ENCODE data around the gene CDH4. TPM values are rescaled to one million over a fixed set of nuclear protein-coding genes. Genes with fewer than 3 reads are reported as not detected.

Gene CDH4
- polyA plus RNA-seq, 1 donor (not counting 4 experiments of a cell fraction or from before 2014, with no cell fraction given), result 2.2 TPM

DNA sequence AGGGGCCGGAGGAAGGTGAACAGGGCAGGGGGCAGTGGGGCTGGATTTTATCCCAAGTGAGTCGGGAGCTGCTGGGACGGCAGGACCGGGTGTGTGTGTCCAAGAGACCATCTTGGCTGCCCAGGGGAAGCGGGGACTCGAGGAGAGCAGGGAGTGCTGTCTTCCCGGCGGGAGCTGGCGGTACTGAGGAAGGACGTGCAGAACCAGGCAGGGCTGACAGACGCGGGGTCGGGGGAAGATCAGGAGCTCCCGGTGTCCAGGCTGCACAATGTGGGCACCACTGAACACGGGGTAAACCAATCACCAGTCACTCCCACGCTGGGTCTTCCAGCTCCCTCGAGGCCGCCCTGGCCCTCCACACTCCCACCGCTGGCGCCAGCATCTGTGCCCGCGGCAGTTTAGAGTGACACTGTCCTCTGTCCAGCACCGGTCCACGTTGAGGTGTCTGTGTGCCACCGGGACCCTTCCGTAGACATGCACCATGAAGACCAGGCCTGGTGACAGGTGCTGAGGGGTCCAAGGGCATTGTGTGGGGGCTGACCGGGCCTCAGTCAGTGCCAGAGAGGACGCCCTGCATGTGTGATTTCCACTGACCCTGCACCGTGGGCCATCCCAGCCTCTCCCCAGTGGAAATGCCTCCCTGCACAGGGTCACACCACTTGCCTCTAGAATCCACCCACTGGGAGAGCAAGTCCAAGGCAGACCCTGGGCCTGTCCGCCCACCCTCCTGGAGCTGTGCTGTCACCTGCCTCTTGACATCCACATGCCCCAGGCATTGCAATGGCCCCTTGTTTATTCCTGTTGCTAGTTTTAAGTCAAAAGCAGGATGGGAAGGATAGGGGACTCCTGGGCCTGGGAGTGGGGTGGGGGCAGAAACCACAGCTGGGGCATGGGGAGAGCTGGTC is 411.7 kb downstream of the CDH4 start:
- Histone ChIP-seq H3K9me3 (ENCODE audit: control insufficient read depth, low read depth, low read length) (no peaks in the 10 kb centered on the region), H3K79me2 (ENCODE audit: control insufficient read depth, insufficient read depth, low read length) (no peaks in the 10 kb centered on the region), H4K20me1 (ENCODE audit: control insufficient read depth, extremely low read depth, insufficient read depth, low read length) (peaks cover 12% of the 10 kb centered on the region), H2AFZ (ENCODE audit: control insufficient read depth, low read length) (no peak overlapping the region), H3K9ac (ENCODE audit: control insufficient read depth, extremely low read depth, insufficient read depth, low read length) (no peak overlapping the region), H3K36me3 (ENCODE audit: control insufficient read depth in 2 of 2, extremely low read depth in 1 of 2, insufficient read depth in 2 of 2, low read length in 2 of 2) (no peaks in the 10 kb centered on the region), H3K27me3 (ENCODE audit: control insufficient read depth, extremely low read depth, insufficient read depth, low read length) (peaks cover 25% of the 10 kb centered on the region), H3K4me1 (ENCODE audit: control insufficient read depth, extremely low read depth, insufficient read depth, low read length) (no peaks in the 10 kb centered on the region), H3K9me1 (ENCODE audit: control insufficient read depth, extremely low read depth, insufficient read depth, low read length) (no peaks in the 10 kb centered on the region), H3K4me3 (ENCODE audit: control insufficient read depth in 2 of 3, extremely low read depth in 1 of 3, insufficient read depth in 2 of 3, low read depth in 1 of 3, low read length in 3 of 3) (no peak overlapping the region), H3K27ac (ENCODE audit: control insufficient read depth, insufficient read depth, low read length) (no peak overlapping the region), H3K4me2 (ENCODE audit: control insufficient read depth, extremely low read depth, insufficient read depth, low read depth, low read length) (no peak overlapping the region)
- dilution Hi-C loops (cut with MboI; ENCODE audit: extremely low pct_ligation_motif_present, low sequenced_read_pairs), result no loop called here
- TF ChIP-seq, protein P1, sequence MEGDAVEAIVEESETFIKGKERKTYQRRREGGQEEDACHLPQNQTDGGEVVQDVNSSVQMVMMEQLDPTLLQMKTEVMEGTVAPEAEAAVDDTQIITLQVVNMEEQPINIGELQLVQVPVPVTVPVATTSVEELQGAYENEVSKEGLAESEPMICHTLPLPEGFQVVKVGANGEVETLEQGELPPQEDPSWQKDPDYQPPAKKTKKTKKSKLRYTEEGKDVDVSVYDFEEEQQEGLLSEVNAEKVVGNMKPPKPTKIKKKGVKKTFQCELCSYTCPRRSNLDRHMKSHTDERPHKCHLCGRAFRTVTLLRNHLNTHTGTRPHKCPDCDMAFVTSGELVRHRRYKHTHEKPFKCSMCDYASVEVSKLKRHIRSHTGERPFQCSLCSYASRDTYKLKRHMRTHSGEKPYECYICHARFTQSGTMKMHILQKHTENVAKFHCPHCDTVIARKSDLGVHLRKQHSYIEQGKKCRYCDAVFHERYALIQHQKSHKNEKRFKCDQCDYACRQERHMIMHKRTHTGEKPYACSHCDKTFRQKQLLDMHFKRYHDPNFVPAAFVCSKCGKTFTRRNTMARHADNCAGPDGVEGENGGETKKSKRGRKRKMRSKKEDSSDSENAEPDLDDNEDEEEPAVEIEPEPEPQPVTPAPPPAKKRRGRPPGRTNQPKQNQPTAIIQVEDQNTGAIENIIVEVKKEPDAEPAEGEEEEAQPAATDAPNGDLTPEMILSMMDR (optimal IDR thresholded peaks at IDR 0.05 in 1 of 3, IDR thresholded peaks at IDR 0.05 in 1 of 3, conservative IDR thresholded peaks at IDR 0.05 in 1 of 3; ENCODE audit: extremely low read depth in 1 of 3, insufficient read depth in 2 of 3, low read length in 3 of 3), result no peak
- TF ChIP-seq EZH2 (IDR thresholded peaks at IDR 0.05; ENCODE audit: low read length), result no peak
- DNase-seq (ENCODE audit: low read depth, low spot score) (no peak), FAIRE-seq (no peak)

- no peaks in the 10 kb centered on the region for H3K9me1 ChIP-seq (ENCODE audit: control insufficient read depth, extremely low read depth, insufficient read depth, low read length)
Observed at GRCh38 chr20:61664556-61665320, 412.7 kb downstream of the CDH4 start.

More at GRCh38 chr20:61664556-61665320, 412.7 kb downstream of the CDH4 start:
- H3K4me2 ChIP-seq (ENCODE audit: control insufficient read depth, extremely low read depth, insufficient read depth, low read depth, low read length), result no peak overlapping the region
- dilution Hi-C loops (cut with MboI; ENCODE audit: extremely low pct_ligation_motif_present, low sequenced_read_pairs), result no loop called here
- TF ChIP-seq, protein P1 (optimal IDR thresholded peaks at IDR 0.05 in 1 of 3, IDR thresholded peaks at IDR 0.05 in 1 of 3, conservative IDR thresholded peaks at IDR 0.05 in 1 of 3; ENCODE audit: extremely low read depth in 1 of 3, insufficient read depth in 2 of 3, low read length in 3 of 3), result no peak
- TF ChIP-seq EZH2 (IDR thresholded peaks at IDR 0.05; ENCODE audit: low read length), result no peak
- H3K36me3 ChIP-seq (ENCODE audit: control insufficient read depth in 2 of 2, extremely low read depth in 1 of 2, insufficient read depth in 2 of 2, low read length in 2 of 2), result no peaks in the 10 kb centered on the region
- no peak overlapping the region for H3K9ac ChIP-seq (ENCODE audit: control insufficient read depth, extremely low read depth, insufficient read depth, low read length)
- FAIRE-seq (no peak), DNase-seq (ENCODE audit: low read depth, low spot score) (no peak)
- H3K4me1 ChIP-seq (ENCODE audit: control insufficient read depth, extremely low read depth, insufficient read depth, low read length), result no peaks in the 10 kb centered on the region
- H3K9me3 ChIP-seq (ENCODE audit: control insufficient read depth, low read depth, low read length), result no peaks in the 10 kb centered on the region
- no peak overlapping the region for H3K4me3 ChIP-seq (ENCODE audit: control insufficient read depth in 2 of 3, extremely low read depth in 1 of 3, insufficient read depth in 2 of 3, low read depth in 1 of 3, low read length in 3 of 3)
- H4K20me1 ChIP-seq (ENCODE audit: control insufficient read depth, extremely low read depth, insufficient read depth, low read length), result peaks cover 13% of the 10 kb centered on the region
- peaks cover 23% of the 10 kb centered on the region for H3K27me3 ChIP-seq (ENCODE audit: control insufficient read depth, extremely low read depth, insufficient read depth, low read length)
- H2AFZ ChIP-seq (ENCODE audit: control insufficient read depth, low read length), result no peak overlapping the region
- H3K27ac ChIP-seq (ENCODE audit: control insufficient read depth, insufficient read depth, low read length), result no peak overlapping the region
- H3K79me2 ChIP-seq (ENCODE audit: control insufficient read depth, insufficient read depth, low read length), result no peaks in the 10 kb centered on the region

Data from keratinocyte (primary cell).